GM11168 (cell line): ENCODE results near the gene AQP5.

ENCODE experiments used
- in situ Hi-C: fragments of 300-500 bp; cut with MboI; formaldehyde crosslinking; loops from one replicate; pipeline ENCODE4 v1.12.0; 2022; ENCODE audit warnings: low sequenced_read_pairs; ENCODE audit not compliant: unreplicated experiment

AQP5 gene

GRCh38 chr12:49962861-49963765 lies 1.4 kb downstream of the AQP5 start:
- in situ Hi-C loops: no loop called here

GRCh38 chr12:49963976-49964815 lies 2.5 kb downstream of the AQP5 start:
- in situ Hi-C loops: no loop called here

- in situ Hi-C loops: no loop called here
Observed at GRCh38 chr12:49964849-49965624, 3.4 kb downstream of the AQP5 start.

GRCh38 chr12:49965836-49966235 lies 4.2 kb downstream of the AQP5 start:
- in situ Hi-C loops: no loop called here

DNA sequence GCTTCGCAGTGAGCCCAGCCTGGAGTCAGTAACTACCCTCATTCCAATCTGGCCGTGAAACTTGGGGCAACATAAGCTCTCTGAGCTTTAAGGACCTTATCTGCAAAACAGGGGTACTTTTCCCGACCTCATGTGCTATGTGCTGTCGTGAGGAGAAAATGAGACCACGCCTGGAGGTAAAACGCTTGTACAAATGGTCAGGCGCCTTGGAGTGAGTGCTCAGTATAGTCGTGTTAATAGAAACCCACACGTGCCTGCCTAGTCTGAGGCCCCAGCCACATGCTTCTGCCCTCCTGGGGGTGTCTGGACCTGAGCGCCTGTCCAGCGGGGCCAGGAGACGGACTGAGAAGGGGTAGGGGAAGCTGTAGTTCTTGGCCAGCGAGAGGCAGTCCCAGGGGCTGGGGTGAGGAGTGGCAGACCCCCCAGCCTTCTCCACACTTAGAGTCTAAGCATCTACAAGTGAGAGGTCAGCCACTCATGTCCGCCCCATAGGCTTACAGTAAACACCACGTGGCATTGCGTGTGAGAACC lies 4.9 kb downstream of the AQP5 start:
- in situ Hi-C loops: no loop called here

DNA sequence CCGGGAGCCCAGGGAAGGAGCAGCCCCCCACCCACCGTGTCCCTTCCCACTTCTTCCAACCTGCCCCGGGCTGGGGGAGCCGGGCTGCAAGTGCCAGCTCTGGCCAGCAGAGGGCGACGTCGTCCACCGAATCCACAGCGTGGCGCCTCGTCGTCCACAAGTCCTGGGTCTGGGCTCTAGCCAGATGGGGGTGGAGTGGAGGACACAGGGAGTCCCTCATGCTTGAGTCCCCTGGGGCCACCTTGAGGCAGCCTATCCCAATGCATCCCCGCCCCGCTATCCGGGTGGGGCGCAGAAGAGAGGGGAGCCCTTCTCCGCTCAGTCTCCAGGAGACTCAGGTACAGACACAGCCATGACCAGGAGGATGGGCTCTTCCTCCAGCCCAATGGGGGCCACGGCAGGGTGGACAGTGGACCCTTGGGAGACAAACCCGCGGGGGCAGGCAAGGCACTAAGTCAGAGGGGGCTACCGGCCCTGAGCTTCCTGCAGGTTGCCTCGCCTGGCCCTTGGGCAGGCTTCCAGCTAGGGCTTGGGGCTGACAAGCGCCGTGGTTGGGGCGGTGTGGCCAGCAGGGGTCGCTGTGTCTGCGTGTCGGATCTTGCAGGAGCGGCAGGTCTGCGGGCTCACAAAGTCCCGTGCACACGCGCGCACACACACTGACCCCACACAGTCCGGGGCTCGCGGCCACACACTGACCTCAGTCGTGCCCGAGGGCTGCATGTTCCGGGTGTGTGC lies 5.5 kb downstream of the AQP5 start:
- in situ Hi-C loops: no loop called here

DNA sequence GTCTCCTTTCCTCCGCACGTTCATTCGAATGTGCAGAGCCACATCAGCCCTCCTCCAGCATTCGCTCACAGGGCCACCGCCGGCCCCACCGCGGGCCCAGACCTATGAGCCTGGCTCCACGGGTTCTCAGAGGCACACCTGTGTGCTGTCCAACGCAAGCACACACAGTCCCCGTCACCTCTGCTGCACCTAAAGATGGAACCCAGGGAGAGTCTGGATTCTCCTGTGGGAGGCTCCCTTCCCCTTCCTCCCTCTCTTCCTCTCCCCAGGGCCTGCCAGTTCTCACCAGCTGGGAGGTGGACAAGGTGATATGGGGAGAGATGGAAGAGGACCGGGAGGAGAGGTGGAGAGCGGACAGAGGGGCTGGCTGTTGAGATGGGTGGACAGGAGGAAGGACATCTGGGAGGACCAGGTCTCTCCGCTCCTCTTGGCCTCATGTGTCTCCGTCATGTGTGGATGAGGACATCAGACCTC lies 6.1 kb downstream of the AQP5 start:
- in situ Hi-C loops: no loop called here

- in situ Hi-C loops: no loop called here
Observed at GRCh38 chr12:49968471-49968870, 6.8 kb downstream of the AQP5 start.

- in situ Hi-C loops: no loop called here
Observed at GRCh38 chr12:49969027-49969426, 7.4 kb downstream of the AQP5 start.

GRCh38 chr12:49969651-49970429 lies 8.2 kb downstream of the AQP5 start:
- in situ Hi-C loops: no loop called here

DNA sequence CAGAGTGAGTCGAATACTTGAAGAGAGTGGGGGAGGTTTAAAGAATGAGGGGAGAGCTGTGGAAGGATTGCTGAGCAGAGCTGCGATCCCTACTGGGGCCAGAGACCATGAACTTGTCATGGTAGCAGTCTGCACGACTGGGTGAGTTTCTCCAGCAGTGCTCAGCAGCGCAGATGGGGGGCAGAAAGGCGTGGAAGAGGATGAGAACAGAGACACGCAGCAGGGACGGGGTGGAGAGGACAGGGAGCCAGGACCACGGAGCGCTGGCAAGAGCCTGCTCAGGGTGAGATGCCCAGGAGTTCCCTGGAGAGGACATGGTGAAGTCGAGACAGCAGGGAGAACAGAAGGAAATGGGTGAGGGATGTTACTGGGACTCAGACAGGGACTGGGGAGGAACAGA lies 9.0 kb downstream of the AQP5 start:
- in situ Hi-C loops: no loop called here

DNA sequence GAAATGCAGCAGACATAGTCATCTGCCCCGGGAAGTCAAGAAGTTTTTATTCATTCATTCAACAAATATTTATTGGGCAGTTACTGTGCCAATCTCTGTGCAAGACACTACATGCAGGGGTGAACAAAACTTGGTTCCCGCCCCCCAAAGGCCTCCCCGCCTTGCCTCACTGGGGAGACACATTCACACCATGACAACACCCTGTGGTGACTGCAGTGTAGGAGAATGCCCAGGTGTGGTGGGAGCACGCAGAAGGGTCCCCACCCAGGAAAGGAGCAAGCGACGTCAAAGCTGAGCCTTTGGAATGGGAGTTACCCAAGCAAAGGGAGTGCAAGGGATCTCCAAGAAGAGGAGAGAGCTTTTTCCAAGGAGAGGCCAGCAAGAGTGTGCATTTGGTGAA lies 9.5 kb downstream of the AQP5 start:
- in situ Hi-C loops: no loop called here

DNA sequence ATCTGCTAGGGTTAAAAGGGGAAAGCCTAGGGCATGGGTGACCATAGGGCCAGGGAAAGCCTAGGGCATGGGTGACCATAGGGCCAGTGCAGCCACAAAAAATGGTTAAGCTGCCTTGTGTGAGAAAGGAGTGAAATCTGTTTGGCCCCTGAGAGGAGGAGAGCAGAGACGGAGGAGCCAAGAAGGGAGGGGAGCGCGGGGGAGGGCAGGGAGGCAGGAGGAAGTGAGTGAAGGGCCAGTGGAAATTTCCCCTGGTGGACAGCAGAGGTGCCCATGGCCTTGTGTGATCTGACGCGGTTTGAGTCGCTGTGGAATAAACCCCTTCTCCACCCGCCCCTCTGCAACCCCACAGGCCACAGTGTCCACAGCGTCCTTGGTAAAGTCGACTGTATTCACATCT lies 10.5 kb downstream of the AQP5 start:
- in situ Hi-C loops: no loop called here

GRCh38 chr12:49972641-49973360 lies 11.1 kb downstream of the AQP5 start, which contains the start of gene AQP6:
AQP6 (plus strand) TSS chr12:49972947; CDS start chr12:49973174, 227 bp downstream.
- in situ Hi-C loops: no loop called here

GRCh38 chr12:49973361-49973830 lies 11.7 kb downstream of the AQP5 start:
- in situ Hi-C loops: no loop called here

GRCh38 chr12:49974231-49974675 lies 12.6 kb downstream of the AQP5 start:
- in situ Hi-C loops: no loop called here

- in situ Hi-C loops: loop anchor here (5.0 kb wide), 1 partner anchor 83 kb away; the partner anchor contains the start of gene ASIC1
Observed at GRCh38 chr12:49974677-49975317, 13.1 kb downstream of the AQP5 start.
